ENCODE measurements around the gene MTG2.

DNA sequence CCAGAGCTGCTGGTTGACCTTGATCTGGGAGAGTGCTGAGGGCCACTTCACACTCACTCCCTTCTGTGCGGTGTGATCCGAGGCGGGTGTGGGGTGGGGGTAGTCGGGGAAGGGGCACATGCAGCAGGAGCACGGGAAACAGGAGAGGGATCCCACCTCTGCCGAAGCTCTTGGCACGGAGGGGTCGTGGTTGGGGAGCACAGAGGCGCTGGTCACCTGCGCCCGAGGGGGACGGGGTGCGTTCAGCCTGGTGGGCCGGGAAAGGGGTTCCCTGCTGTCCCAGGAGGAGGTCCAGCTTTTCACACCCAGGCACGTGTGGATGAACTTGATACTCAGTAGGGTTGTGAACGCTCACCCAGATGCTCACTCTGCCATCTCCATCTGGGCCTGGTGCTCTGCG lies 22.0 kb upstream of the MTG2 start:
- no peak for TF ChIP-seq CTCF (conservative IDR thresholded peaks at IDR 0.05; ENCODE audit: low read depth, low read length)
- TF ChIP-seq EZH2 (IDR thresholded peaks at IDR 0.05; ENCODE audit: low read length, unreplicated experiment): no peak

All from PC-3 (cell line).